ENCODE measurements around the gene TUBGCP5.
"Not testable (repeated sequence)": the region's sequence is repeated elsewhere in the genome, so short reads cannot be mapped to it uniquely, and the experiment has no call there.

TUBGCP5 gene

GRCh38 chr15:23052522-23052921 is 13.2 kb upstream of the TUBGCP5 start:
- no peaks in the 10 kb centered on the region for H3K4me1 Mint-ChIP-seq
- H3K27ac Mint-ChIP-seq, result no peak overlapping the region
- DNase-seq (ENCODE audit: low spot score in 2 of 2), result no peak
- no peaks in the 10 kb centered on the region for H3K36me3 Mint-ChIP-seq
- no peak for ATAC-seq
- no peak overlapping the region for H3K4me3 Mint-ChIP-seq
- no peaks in the 10 kb centered on the region for H3K9me3 Mint-ChIP-seq

- H3K27ac Mint-ChIP-seq, result no peak overlapping the region
- DNase-seq (ENCODE audit: low spot score in 2 of 2), result no peak
- no peaks in the 10 kb centered on the region for H3K36me3 Mint-ChIP-seq
- no peak overlapping the region for H3K4me3 Mint-ChIP-seq
- no peak for ATAC-seq
- no peaks in the 10 kb centered on the region for H3K9me3 Mint-ChIP-seq
- no peaks in the 10 kb centered on the region for H3K4me1 Mint-ChIP-seq
Observed at GRCh38 chr15:23050708-23051107, 11.3 kb upstream of the TUBGCP5 start.

GRCh38 chr15:23049984-23050628 is 10.7 kb upstream of the TUBGCP5 start:
- Mint-ChIP-seq H3K9me3 (no peaks in the 10 kb centered on the region), H3K36me3 (no peaks in the 10 kb centered on the region), H3K4me3 (no peak overlapping the region), H3K27ac (no peak overlapping the region), H3K4me1 (no peaks in the 10 kb centered on the region)
- ATAC-seq, result no peak
- DNase-seq (ENCODE audit: low spot score in 2 of 2), result no peak

GRCh38 chr15:23048572-23049282 is 9.4 kb upstream of the TUBGCP5 start:
- not testable (repeated sequence) for DNase-seq (ENCODE audit: low spot score in 2 of 2); ATAC-seq; H3K9me3 Mint-ChIP-seq

GRCh38 chr15:23043987-23044386 is 4.6 kb upstream of the TUBGCP5 start:
- not testable (repeated sequence) for H3K4me1 Mint-ChIP-seq; DNase-seq (ENCODE audit: low spot score in 2 of 2); H3K36me3 Mint-ChIP-seq; ATAC-seq; H3K9me3 Mint-ChIP-seq; H3K27ac Mint-ChIP-seq; H3K4me3 Mint-ChIP-seq

More at GRCh38 chr15:23048572-23049282, 9.4 kb upstream of the TUBGCP5 start:
- H3K4me3 Mint-ChIP-seq, H3K4me1 Mint-ChIP-seq, H3K27ac Mint-ChIP-seq, H3K36me3 Mint-ChIP-seq: not testable (repeated sequence)

GRCh38 chr15:23043535-23043934 is 4.2 kb upstream of the TUBGCP5 start:
- not testable (repeated sequence) for ATAC-seq; H3K4me3 Mint-ChIP-seq; H3K9me3 Mint-ChIP-seq; H3K27ac Mint-ChIP-seq; DNase-seq (ENCODE audit: low spot score in 2 of 2); H3K4me1 Mint-ChIP-seq
- peaks cover 12% of the 10 kb centered on the region for H3K36me3 Mint-ChIP-seq

GRCh38 chr15:23041736-23042135 is 2.4 kb upstream of the TUBGCP5 start:
- H3K4me1 Mint-ChIP-seq, result peaks cover 12% of the 10 kb centered on the region
- not testable (repeated sequence) for ATAC-seq; H3K9me3 Mint-ChIP-seq; H3K4me3 Mint-ChIP-seq; DNase-seq (ENCODE audit: low spot score in 2 of 2); H3K27ac Mint-ChIP-seq
- H3K36me3 Mint-ChIP-seq, result peaks cover 14% of the 10 kb centered on the region

- ATAC-seq (no peak), DNase-seq (ENCODE audit: low spot score in 2 of 2) (no peak)
- peaks cover 20% of the 10 kb centered on the region for H3K4me1 Mint-ChIP-seq
- H3K9me3 Mint-ChIP-seq, result no peaks in the 10 kb centered on the region
- H3K36me3 Mint-ChIP-seq, result peaks cover 28% of the 10 kb centered on the region
- H3K4me3 Mint-ChIP-seq, result peak overlapping the region; percentile 86
- H3K27ac Mint-ChIP-seq, result peak overlapping the region; percentile 64
Observed at GRCh38 chr15:23039917-23040281, 530 bp upstream of the TUBGCP5 start.

- Mint-ChIP-seq H3K27ac (peak overlapping the region; percentile 90), H3K4me3 (peak overlapping the region; percentile 86), H3K9me3 (no peaks in the 10 kb centered on the region), H3K36me3 (peaks cover 40% of the 10 kb centered on the region), H3K4me1 (peaks cover 20% of the 10 kb centered on the region)
- ATAC-seq (peak; percentile 0), DNase-seq (ENCODE audit: low spot score in 2 of 2) (no peak)
Observed at GRCh38 chr15:23038726-23039142, 635 bp downstream of the TUBGCP5 start.

- H3K4me1 Mint-ChIP-seq, result peaks cover 20% of the 10 kb centered on the region
- no peak overlapping the region for H3K4me3 Mint-ChIP-seq
- H3K9me3 Mint-ChIP-seq, result no peaks in the 10 kb centered on the region
- peaks cover 65% of the 10 kb centered on the region for H3K36me3 Mint-ChIP-seq
- ATAC-seq (no peak), DNase-seq (ENCODE audit: low spot score in 2 of 2) (peak; percentile 47 to 77)
- no peak overlapping the region for H3K27ac Mint-ChIP-seq
Observed at GRCh38 chr15:23035964-23036566, 3.3 kb downstream of the TUBGCP5 start.

GRCh38 chr15:23033979-23034378 is 5.4 kb downstream of the TUBGCP5 start:
- no peak overlapping the region for H3K4me3 Mint-ChIP-seq
- no peak for ATAC-seq
- peak overlapping the region; percentile 9 for H3K27ac Mint-ChIP-seq

GRCh38 chr15:23026218-23026617 is 13.2 kb downstream of the TUBGCP5 start:
- Mint-ChIP-seq H3K36me3 (peaks cover 100% of the 10 kb centered on the region), H3K4me3 (no peak overlapping the region), H3K4me1 (no peaks in the 10 kb centered on the region), H3K9me3 (no peaks in the 10 kb centered on the region), H3K27ac (no peak overlapping the region)
- DNase-seq (ENCODE audit: low spot score in 2 of 2) (no peak), ATAC-seq (no peak)

More at GRCh38 chr15:23033979-23034378, 5.4 kb downstream of the TUBGCP5 start:
- peaks cover 20% of the 10 kb centered on the region for H3K4me1 Mint-ChIP-seq
- DNase-seq (ENCODE audit: low spot score in 2 of 2), result no peak
- H3K36me3 Mint-ChIP-seq, result peaks cover 79% of the 10 kb centered on the region
- no peaks in the 10 kb centered on the region for H3K9me3 Mint-ChIP-seq

GRCh38 chr15:23022156-23022555 is 17.2 kb downstream of the TUBGCP5 start:
- H3K27ac Mint-ChIP-seq, result no peak overlapping the region
- ATAC-seq, result no peak
- H3K9me3 Mint-ChIP-seq, result no peaks in the 10 kb centered on the region
- DNase-seq (ENCODE audit: low spot score in 2 of 2), result no peak
- peaks cover 100% of the 10 kb centered on the region for H3K36me3 Mint-ChIP-seq
- H3K4me3 Mint-ChIP-seq, result no peak overlapping the region
- no peaks in the 10 kb centered on the region for H3K4me1 Mint-ChIP-seq

- ATAC-seq (no peak), DNase-seq (ENCODE audit: low spot score in 2 of 2) (no peak)
- H3K9me3 Mint-ChIP-seq, result no peaks in the 10 kb centered on the region
- no peak overlapping the region for H3K27ac Mint-ChIP-seq
- H3K4me1 Mint-ChIP-seq, result no peaks in the 10 kb centered on the region
- H3K4me3 Mint-ChIP-seq, result no peak overlapping the region
- H3K36me3 Mint-ChIP-seq, result peaks cover 68% of the 10 kb centered on the region
Observed at GRCh38 chr15:23014394-23015000, 24.9 kb downstream of the TUBGCP5 start.

GRCh38 chr15:23013681-23014080 is 25.7 kb downstream of the TUBGCP5 start:
- ATAC-seq (no peak), DNase-seq (ENCODE audit: low spot score in 2 of 2) (no peak)
- Mint-ChIP-seq H3K4me3 (no peak overlapping the region), H3K36me3 (peaks cover 68% of the 10 kb centered on the region), H3K4me1 (no peaks in the 10 kb centered on the region), H3K9me3 (no peaks in the 10 kb centered on the region), H3K27ac (no peak overlapping the region)

Data from stimulated activated effector memory CD8-positive, alpha-beta T cell treated with anti-CD3 and anti-CD28 coated beads, Interleukin-12 subunit alpha, Interleukin-12 subunit beta, amount 100 ng/mL, for 72 hours (primary cell).